H1 (cell line): ENCODE results near the gene ELAVL1. TPM values are rescaled to one million over a fixed set of nuclear protein-coding genes. Genes with fewer than 3 reads are reported as not detected.

ENCODE experiments used
- EP300 ChIP-seq, 2 experiments: IDR thresholded peaks; 1 replicate in 1 of 2; 2 replicates in 1 of 2; pipeline ENCODE4 v1.6.1; 2011 to 2012; ENCODE audit warnings: low read depth in 2 of 2, low read length in 2 of 2, mild to moderate bottlenecking in 2 of 2, borderline replicate concordance in 1 of 2, inconsistent platforms in 1 of 2, moderate library complexity in 1 of 2
- MAFK ChIP-seq: IDR thresholded peaks from 2 replicates; pipeline ENCODE4 v1.6.1; 2012; ENCODE audit warnings: low read depth, mild to moderate bottlenecking, improper control_type of control experiment, low read length
- NANOG ChIP-seq: IDR thresholded peaks from 2 replicates; pipeline ENCODE4 v1.6.1; 2011; ENCODE audit warnings: low read length, low read depth, mild to moderate bottlenecking, inconsistent platforms; ENCODE audit not compliant: insufficient read depth, poor library complexity, severe bottlenecking
- polyA plus RNA-seq, 7 experiments: library from polyadenylated mRNA; depleted of rRNA in 3 of 7; stranded (reverse) in 5 of 7; unstranded in 2 of 7; fragments of >200 nt in 5 of 7; fragments of 200-250 nt in 2 of 7; gene quantifications; 1 replicate in 5 of 7; 2 replicates in 1 of 7; 4 replicates in 1 of 7; pipeline versions ENCODE4 v1.2.1 to v1.2.3, GENCODE V29; 2011 to 2013; ENCODE audit warnings: missing spikeins in 2 of 7, mixed read lengths in 2 of 7
- total RNA-seq: library from RNA; stranded (reverse); fragmentation: NEBNext Ultra II Directional; extraction: Animal tissue kit (Norgen Biotek cat#: 25700); gene quantifications from 2 replicates; pipeline ENCODE4 v1.2.1, GENCODE V29; 2021
- TF ChIP-seq, protein P1 (sequence below): fragments of 300-600 bp; sonication (generic); IDR thresholded peaks from 2 replicates; pipeline ENCODE4 v1.7.1; 2012; ENCODE audit warnings: low read length, moderate library complexity, mild to moderate bottlenecking, inconsistent platforms; ENCODE audit not compliant: insufficient replicate concordance

The ELAVL1 gene
- total and polyA plus RNA-seq, 2 of the 8 experiments (the other 6 are each of a cell fraction or from before 2014, with no cell fraction given), result 56.7 to 163 TPM

DNA sequence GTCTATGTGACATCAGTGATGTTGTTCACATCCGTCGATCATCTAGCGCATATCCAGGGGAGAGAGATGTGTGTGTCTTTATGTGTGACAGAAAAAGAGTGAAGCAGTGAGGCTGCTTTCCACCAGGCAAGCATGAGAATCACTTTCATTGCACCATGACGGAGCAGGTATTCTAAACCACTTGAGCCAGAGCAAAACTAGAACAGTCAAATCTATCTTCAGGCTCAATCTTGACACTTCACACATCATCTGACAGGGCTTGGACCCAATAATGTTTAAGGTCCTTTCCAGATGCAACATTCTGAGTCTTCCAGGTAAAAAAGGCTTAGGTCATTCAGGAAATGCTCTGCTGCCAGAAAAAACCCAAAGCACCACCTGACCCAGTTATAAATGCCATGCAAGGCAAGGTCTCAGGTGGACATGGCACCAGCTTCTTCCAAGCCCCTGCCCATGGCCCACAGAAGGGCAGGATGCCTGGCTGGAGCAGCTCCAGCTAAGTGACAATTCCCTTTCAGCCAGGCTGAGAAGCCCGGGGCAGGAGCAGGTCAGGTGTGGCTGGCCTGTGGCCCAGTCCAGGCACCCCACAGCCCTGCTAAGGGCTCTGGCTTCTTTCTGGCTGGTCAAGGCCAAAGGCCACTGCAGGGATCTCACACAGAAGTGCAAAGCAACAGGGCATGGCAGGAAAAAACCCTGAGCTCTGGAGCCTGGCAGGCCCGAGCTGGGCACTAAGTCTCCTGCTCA, 5.0 kb downstream of the ELAVL1 start (continued):
- TF ChIP-seq, protein P1, sequence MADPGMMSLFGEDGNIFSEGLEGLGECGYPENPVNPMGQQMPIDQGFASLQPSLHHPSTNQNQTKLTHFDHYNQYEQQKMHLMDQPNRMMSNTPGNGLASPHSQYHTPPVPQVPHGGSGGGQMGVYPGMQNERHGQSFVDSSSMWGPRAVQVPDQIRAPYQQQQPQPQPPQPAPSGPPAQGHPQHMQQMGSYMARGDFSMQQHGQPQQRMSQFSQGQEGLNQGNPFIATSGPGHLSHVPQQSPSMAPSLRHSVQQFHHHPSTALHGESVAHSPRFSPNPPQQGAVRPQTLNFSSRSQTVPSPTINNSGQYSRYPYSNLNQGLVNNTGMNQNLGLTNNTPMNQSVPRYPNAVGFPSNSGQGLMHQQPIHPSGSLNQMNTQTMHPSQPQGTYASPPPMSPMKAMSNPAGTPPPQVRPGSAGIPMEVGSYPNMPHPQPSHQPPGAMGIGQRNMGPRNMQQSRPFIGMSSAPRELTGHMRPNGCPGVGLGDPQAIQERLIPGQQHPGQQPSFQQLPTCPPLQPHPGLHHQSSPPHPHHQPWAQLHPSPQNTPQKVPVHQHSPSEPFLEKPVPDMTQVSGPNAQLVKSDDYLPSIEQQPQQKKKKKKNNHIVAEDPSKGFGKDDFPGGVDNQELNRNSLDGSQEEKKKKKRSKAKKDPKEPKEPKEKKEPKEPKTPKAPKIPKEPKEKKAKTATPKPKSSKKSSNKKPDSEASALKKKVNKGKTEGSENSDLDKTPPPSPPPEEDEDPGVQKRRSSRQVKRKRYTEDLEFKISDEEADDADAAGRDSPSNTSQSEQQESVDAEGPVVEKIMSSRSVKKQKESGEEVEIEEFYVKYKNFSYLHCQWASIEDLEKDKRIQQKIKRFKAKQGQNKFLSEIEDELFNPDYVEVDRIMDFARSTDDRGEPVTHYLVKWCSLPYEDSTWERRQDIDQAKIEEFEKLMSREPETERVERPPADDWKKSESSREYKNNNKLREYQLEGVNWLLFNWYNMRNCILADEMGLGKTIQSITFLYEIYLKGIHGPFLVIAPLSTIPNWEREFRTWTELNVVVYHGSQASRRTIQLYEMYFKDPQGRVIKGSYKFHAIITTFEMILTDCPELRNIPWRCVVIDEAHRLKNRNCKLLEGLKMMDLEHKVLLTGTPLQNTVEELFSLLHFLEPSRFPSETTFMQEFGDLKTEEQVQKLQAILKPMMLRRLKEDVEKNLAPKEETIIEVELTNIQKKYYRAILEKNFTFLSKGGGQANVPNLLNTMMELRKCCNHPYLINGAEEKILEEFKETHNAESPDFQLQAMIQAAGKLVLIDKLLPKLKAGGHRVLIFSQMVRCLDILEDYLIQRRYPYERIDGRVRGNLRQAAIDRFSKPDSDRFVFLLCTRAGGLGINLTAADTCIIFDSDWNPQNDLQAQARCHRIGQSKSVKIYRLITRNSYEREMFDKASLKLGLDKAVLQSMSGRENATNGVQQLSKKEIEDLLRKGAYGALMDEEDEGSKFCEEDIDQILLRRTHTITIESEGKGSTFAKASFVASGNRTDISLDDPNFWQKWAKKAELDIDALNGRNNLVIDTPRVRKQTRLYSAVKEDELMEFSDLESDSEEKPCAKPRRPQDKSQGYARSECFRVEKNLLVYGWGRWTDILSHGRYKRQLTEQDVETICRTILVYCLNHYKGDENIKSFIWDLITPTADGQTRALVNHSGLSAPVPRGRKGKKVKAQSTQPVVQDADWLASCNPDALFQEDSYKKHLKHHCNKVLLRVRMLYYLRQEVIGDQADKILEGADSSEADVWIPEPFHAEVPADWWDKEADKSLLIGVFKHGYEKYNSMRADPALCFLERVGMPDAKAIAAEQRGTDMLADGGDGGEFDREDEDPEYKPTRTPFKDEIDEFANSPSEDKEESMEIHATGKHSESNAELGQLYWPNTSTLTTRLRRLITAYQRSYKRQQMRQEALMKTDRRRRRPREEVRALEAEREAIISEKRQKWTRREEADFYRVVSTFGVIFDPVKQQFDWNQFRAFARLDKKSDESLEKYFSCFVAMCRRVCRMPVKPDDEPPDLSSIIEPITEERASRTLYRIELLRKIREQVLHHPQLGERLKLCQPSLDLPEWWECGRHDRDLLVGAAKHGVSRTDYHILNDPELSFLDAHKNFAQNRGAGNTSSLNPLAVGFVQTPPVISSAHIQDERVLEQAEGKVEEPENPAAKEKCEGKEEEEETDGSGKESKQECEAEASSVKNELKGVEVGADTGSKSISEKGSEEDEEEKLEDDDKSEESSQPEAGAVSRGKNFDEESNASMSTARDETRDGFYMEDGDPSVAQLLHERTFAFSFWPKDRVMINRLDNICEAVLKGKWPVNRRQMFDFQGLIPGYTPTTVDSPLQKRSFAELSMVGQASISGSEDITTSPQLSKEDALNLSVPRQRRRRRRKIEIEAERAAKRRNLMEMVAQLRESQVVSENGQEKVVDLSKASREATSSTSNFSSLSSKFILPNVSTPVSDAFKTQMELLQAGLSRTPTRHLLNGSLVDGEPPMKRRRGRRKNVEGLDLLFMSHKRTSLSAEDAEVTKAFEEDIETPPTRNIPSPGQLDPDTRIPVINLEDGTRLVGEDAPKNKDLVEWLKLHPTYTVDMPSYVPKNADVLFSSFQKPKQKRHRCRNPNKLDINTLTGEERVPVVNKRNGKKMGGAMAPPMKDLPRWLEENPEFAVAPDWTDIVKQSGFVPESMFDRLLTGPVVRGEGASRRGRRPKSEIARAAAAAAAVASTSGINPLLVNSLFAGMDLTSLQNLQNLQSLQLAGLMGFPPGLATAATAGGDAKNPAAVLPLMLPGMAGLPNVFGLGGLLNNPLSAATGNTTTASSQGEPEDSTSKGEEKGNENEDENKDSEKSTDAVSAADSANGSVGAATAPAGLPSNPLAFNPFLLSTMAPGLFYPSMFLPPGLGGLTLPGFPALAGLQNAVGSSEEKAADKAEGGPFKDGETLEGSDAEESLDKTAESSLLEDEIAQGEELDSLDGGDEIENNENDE, result no peak
- TF ChIP-seq MAFK (no peak), NANOG (no peak), EP300 (IDR thresholded peaks at IDR 0.05; ENCODE audit: borderline replicate concordance in 1 of 2, low read depth in 2 of 2, low read length in 2 of 2) (no peak)
